Measurements from ENCODE around the gene C9orf50. TPM values are rescaled to one million over a fixed set of nuclear protein-coding genes. Genes with fewer than 3 reads are reported as not detected.

Gene C9orf50
- total and polyA plus RNA-seq, 7 donors = 0.03 to 1.2 (median 0.82) TPM; not detected in 4

DNA sequence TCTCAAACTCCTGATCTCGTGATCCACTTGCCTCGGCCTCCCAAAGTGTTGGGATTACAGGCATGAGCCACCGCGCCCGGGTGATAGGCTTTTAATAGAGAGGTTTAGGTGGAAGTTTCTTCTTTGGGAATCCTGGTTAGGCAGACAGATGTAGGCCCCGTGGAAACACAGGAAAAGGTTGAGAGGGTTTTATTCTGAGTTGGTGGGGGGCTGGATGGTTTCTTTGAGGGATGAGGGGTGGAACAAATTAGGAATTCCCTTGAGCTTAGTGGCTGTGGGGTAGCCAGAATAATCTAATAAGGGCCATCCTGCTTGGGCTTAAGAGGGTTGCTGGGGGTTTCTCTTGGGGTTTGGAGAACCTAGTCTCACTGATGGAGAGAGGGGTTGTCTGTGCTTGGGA, 30.4 kb downstream of the C9orf50 start:
- no peaks in the 10 kb centered on the region for H3K27me3 ChIP-seq
- no peak for DNase-seq
- TF ChIP-seq EP300 (IDR thresholded peaks at IDR 0.05) (no peak), POLR2AphosphoS5 (IDR thresholded peaks at IDR 0.05) (no peak), POLR2A (IDR thresholded peaks at IDR 0.05) (no peak)
- TF ChIP-seq, protein P1, sequence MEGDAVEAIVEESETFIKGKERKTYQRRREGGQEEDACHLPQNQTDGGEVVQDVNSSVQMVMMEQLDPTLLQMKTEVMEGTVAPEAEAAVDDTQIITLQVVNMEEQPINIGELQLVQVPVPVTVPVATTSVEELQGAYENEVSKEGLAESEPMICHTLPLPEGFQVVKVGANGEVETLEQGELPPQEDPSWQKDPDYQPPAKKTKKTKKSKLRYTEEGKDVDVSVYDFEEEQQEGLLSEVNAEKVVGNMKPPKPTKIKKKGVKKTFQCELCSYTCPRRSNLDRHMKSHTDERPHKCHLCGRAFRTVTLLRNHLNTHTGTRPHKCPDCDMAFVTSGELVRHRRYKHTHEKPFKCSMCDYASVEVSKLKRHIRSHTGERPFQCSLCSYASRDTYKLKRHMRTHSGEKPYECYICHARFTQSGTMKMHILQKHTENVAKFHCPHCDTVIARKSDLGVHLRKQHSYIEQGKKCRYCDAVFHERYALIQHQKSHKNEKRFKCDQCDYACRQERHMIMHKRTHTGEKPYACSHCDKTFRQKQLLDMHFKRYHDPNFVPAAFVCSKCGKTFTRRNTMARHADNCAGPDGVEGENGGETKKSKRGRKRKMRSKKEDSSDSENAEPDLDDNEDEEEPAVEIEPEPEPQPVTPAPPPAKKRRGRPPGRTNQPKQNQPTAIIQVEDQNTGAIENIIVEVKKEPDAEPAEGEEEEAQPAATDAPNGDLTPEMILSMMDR (IDR thresholded peaks at IDR 0.05) = no peak
- no peaks in the 10 kb centered on the region for H3K4me1 ChIP-seq
- intact Hi-C loops (cut with DNase I) = no loop called here
- H3K4me3 ChIP-seq = no peak overlapping the region
- H3K27ac ChIP-seq = no peak overlapping the region
- H3K9me3 ChIP-seq = no peaks in the 10 kb centered on the region
- WGBS, 2 donors = 82 to 92% methylated on average over 6 of the region's 6 CpGs
- no peaks in the 10 kb centered on the region for H3K36me3 ChIP-seq

DNA sequence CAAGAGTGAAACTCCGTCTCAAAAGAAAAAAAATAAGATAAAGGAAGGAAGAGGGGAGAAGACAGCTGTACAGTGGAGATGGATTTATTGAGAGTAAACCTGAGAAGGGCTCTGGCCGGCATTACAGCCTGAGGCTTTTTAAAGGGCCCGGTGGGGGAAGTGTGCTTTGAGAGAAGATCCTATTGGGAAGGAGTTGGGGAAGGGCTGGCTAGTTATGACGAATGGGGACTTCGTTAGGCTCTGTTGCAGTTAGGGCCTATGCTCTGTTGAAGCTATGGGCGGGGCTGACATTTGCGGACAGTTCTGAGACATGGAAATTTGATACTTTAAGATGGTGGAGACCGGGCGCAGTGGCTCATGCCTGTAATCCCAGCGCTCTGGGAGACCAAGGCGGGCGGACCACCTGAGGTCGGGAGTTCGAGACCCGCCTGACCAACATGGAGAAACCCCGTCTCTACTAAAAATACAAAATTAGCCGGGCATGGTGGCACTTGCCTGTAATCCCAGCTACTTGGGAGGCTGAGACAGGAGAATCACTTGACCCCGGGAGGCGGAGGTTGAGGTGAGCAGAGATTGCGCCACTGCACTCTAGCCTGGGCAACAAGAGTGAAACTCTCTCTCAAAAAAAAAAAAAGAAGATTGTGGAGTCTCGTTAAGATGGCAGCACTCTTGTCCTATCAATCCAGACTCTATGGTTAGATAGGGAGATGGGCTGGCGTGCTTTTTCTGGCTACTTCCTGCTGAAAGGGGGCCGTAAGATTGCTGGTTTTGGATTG, 33.2 kb downstream of the C9orf50 start:
- intact Hi-C loops (cut with DNase I) = no loop called here
- Histone ChIP-seq H3K4me1 (peaks cover 0 to 4% (median 0%) of the 10 kb centered on the region in 4 donors), H3K27me3 (no peaks in the 10 kb centered on the region), H3K36me3 (no peaks in the 10 kb centered on the region), H3K4me3 (no peak overlapping the region), H3K27ac (no peak overlapping the region), H3K9me3 (no peaks in the 10 kb centered on the region)
- WGBS, 2 donors = 84 to 87% methylated on average over 23 of the region's 23 CpGs
- TF ChIP-seq, protein P1 (IDR thresholded peaks at IDR 0.05) = no peak
- no peak for TF ChIP-seq EP300 (IDR thresholded peaks at IDR 0.05)
- TF ChIP-seq POLR2A (IDR thresholded peaks at IDR 0.05) = no peak
- no peak for TF ChIP-seq POLR2AphosphoS5 (IDR thresholded peaks at IDR 0.05)
- no peak for DNase-seq

DNA sequence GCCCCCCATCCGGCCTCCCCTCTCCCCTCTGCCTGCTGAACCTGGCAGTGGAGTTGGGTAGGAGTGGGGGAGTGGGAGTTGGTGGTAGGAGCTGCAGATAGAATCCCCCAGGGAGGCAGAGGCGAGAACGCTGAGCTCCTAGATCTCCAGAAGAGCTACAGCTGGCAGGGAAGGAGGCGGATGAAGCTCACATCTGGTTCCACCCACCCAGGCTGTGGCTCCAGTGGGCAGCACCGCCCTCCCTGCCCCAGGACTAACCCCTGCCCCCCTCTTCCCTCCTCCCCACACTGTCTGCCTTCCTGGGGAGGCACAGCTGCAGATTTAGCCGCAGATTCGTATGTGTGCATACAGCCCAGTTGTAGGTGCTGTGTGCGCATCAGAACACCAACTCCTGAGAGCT, 34.2 kb downstream of the C9orf50 start:
- WGBS, 2 donors = 63 to 82% methylated on average over 8 of the region's 8 CpGs
- Histone ChIP-seq H3K36me3 (no peaks in the 10 kb centered on the region), H3K27ac (no peak overlapping the region), H3K27me3 (no peaks in the 10 kb centered on the region), H3K9me3 (no peaks in the 10 kb centered on the region), H3K4me1 (peaks cover 0 to 4% (median 0%) of the 10 kb centered on the region in 4 donors), H3K4me3 (no peak overlapping the region)
- TF ChIP-seq EP300 (IDR thresholded peaks at IDR 0.05) (no peak), POLR2A (IDR thresholded peaks at IDR 0.05) (no peak), POLR2AphosphoS5 (IDR thresholded peaks at IDR 0.05) (no peak)
- TF ChIP-seq, protein P1 (IDR thresholded peaks at IDR 0.05) = no peak
- DNase-seq = no peak
- intact Hi-C loops (cut with DNase I) = no loop called here

DNA sequence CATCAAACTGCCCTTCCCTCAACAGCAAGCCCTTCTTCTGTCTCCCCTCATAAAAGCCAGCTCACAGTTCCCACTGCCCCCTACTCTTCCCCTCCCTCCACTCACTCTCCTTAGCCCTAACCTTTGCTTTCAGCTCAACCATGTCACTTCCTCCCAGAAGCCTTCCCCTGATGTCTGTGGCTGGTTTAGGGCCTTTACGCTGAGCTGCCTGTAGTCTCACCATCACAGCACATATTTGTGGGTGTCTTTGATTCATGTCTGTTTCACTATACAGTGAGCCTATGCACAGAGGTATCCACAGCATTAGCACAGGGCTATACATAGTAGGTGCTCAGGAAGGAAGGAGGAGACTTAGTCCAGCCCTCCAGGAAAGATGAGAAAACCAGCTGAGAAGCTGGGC, 34.7 kb downstream of the C9orf50 start:
- WGBS, 2 donors = 73 to 93% methylated on average over 1 of the region's 1 CpG
- TF ChIP-seq, protein P1 (IDR thresholded peaks at IDR 0.05) = no peak
- no peak for TF ChIP-seq POLR2AphosphoS5 (IDR thresholded peaks at IDR 0.05)
- TF ChIP-seq EP300 (IDR thresholded peaks at IDR 0.05) = no peak
- Histone ChIP-seq H3K9me3 (no peaks in the 10 kb centered on the region), H3K27ac (no peak overlapping the region), H3K4me3 (no peak overlapping the region), H3K36me3 (no peaks in the 10 kb centered on the region), H3K4me1 (peaks cover 0 to 4% (median 0%) of the 10 kb centered on the region in 4 donors), H3K27me3 (no peaks in the 10 kb centered on the region)
- no peak for DNase-seq
- intact Hi-C loops (cut with DNase I) = no loop called here

Data from sigmoid colon (tissue), 7 donors.